SK-N-SH (cell line): ENCODE results near the gene EEFSEC. TPM values are rescaled to one million over a fixed set of nuclear protein-coding genes. Genes with fewer than 3 reads are reported as not detected.

ENCODE experiments used
- CTCF ChIA-PET: fragments of 300-600, 350-600 bp; formaldehyde crosslinking; extraction: SDS; loops from one replicate; lab custom pipeline; 2021; lab: Yijun Ruan, JAX
- POLR2A ChIA-PET: fragments of 350-600 bp; sonication (Branson Sonifier 250); formaldehyde crosslinking; extraction: SDS; loops from one replicate; lab custom pipeline; 2020; ENCODE audit warnings: antibody characterized with exemption, inconsistent platforms; lab: Yijun Ruan, JAX
- DNase-seq: peaks from one replicate; pipeline ENCODE4 v3.0.0; 2012
- H2AFZ ChIP-seq: fragments of 200-600 bp; sonication (generic); 2 replicates; pipeline ENCODE4 v1.8.1; 2016; ENCODE audit warnings: antibody characterized with exemption, mild to moderate bottlenecking, low read depth
- H3F3A ChIP-seq: fragments of 200-600 bp; sonication (generic); replicated peaks from 2 replicates; pipeline ENCODE3; 2016; ENCODE audit warnings: antibody characterized with exemption, mild to moderate bottlenecking; ENCODE audit not compliant: insufficient read depth
- H3K27ac ChIP-seq, 2 experiments: fragments of 200-500 bp in 1 of 2; fragments of 200-600 bp in 1 of 2; sonication (Bioruptor generic) in 1 of 2; sonication (generic), shearing (Covaris generic) in 1 of 2; 2 replicates each; pipeline versions ENCODE4 v1.5.1 to v1.6.1; 2014 to 2016; ENCODE audit warnings: low read depth in 2 of 2, inconsistent platforms in 1 of 2, low read length in 1 of 2, mild to moderate bottlenecking in 1 of 2, mixed read lengths in 1 of 2
- H3K27me3 ChIP-seq: fragments of 200-600 bp; sonication (generic), shearing (Covaris generic); 2 replicates; pipeline ENCODE4 v1.6.1; 2016; ENCODE audit warnings: mixed run types; ENCODE audit not compliant: insufficient read depth
- H3K36me3 ChIP-seq, 2 experiments: fragments of 200-500 bp in 1 of 2; fragments of 200-600 bp in 1 of 2; sonication (Bioruptor generic) in 1 of 2; sonication (generic) in 1 of 2; replicated peaks in 1 of 2; 2 replicates each; pipeline versions ENCODE3 to v1.5.1; 2014 to 2016; ENCODE audit warnings: low read length in 1 of 2, mild to moderate bottlenecking in 1 of 2; ENCODE audit not compliant: insufficient read depth in 2 of 2, control insufficient read depth in 1 of 2
- H3K4me1 ChIP-seq, 2 experiments: fragments of 200-500 bp in 1 of 2; fragments of 200-600 bp in 1 of 2; sonication (Bioruptor generic) in 1 of 2; sonication (generic), shearing (Covaris generic) in 1 of 2; 2 replicates each; pipeline versions ENCODE4 v1.5.1 to v1.6.1; 2014 to 2016; ENCODE audit warnings: low read depth in 1 of 2, low read length in 1 of 2, mixed run types in 1 of 2; ENCODE audit not compliant: insufficient read depth in 2 of 2, control insufficient read depth in 1 of 2
- H3K4me2 ChIP-seq: fragments of 200-600 bp; sonication (generic), shearing (Covaris generic); 2 replicates; pipeline ENCODE4 v1.6.1; 2017; ENCODE audit warnings: mixed run types
- H3K4me3 ChIP-seq, 2 experiments: fragments of 200-500 bp in 1 of 2; fragments of 200-600 bp in 1 of 2; sonication (Bioruptor generic) in 1 of 2; sonication (generic), shearing (Covaris generic) in 1 of 2; 2 replicates each; pipeline versions ENCODE4 v1.5.1 to v1.8.1; 2014 to 2016; ENCODE audit warnings: low read depth in 2 of 2, inconsistent platforms in 1 of 2, low read length in 1 of 2, mild to moderate bottlenecking in 1 of 2, mixed read lengths in 1 of 2, moderate library complexity in 1 of 2
- H3K79me2 ChIP-seq: fragments of 200-600 bp; sonication (generic); 2 replicates; pipeline ENCODE4 v1.8.1; 2017; ENCODE audit warnings: mild to moderate bottlenecking; ENCODE audit not compliant: insufficient read depth
- H3K9ac ChIP-seq: fragments of 200-600 bp; sonication (generic); 2 replicates; pipeline ENCODE4 v1.6.1; 2017; ENCODE audit warnings: mixed run types
- H3K9me2 ChIP-seq: fragments of 200-600 bp; sonication (generic); 2 replicates; pipeline ENCODE4 v1.6.1; 2017; ENCODE audit warnings: mixed run types
- H3K9me3 ChIP-seq: fragments of 200-600 bp; sonication (generic); 2 replicates; pipeline ENCODE4 v1.6.1; 2017; ENCODE audit warnings: mixed run types, mild to moderate bottlenecking, moderate library complexity
- H4K20me1 ChIP-seq: fragments of 200-600 bp; sonication (generic); 2 replicates; pipeline ENCODE4 v1.6.1; 2017; ENCODE audit warnings: mild to moderate bottlenecking, mixed run types; ENCODE audit not compliant: insufficient read depth
- ELF1 ChIP-seq: IDR thresholded peaks from 2 replicates; pipeline ENCODE4 v1.4.0; 2012
- EP300 ChIP-seq, 2 experiments: IDR thresholded peaks; 2 replicates each; pipeline versions ENCODE4 v1.4.0 to v1.6.1; 2012; ENCODE audit warnings: borderline replicate concordance in 1 of 2, low read depth in 1 of 2, low read length in 1 of 2
- EZH2phosphoT487 ChIP-seq: fragments of 200-600 bp; sonication (generic); IDR thresholded peaks from 2 replicates; pipeline ENCODE4 v1.6.1; 2017; ENCODE audit warnings: low read depth, mixed run types, mild to moderate bottlenecking, antibody characterized with exemption, moderate library complexity, borderline replicate concordance
- MXI1 ChIP-seq: IDR thresholded peaks from 2 replicates; pipeline ENCODE4 v1.6.1; 2012; ENCODE audit warnings: mild to moderate bottlenecking, low read depth, low read length, improper control_type of control experiment
- SMC3 ChIP-seq: IDR thresholded peaks from 2 replicates; pipeline ENCODE4 v1.6.1; 2012; ENCODE audit warnings: low read depth, low read length, improper control_type of control experiment
- TCF12 ChIP-seq: IDR thresholded peaks from 2 replicates; pipeline ENCODE4 v1.4.0; 2012
- TEAD4 ChIP-seq: IDR thresholded peaks from 2 replicates; pipeline ENCODE4 v1.4.0; 2012; ENCODE audit warnings: mild to moderate bottlenecking, borderline replicate concordance; ENCODE audit not compliant: insufficient read depth
- USF2 ChIP-seq: fragments of 150-350 bp; IDR thresholded peaks from 2 replicates; pipeline ENCODE4 v1.6.1; 2017; ENCODE audit warnings: antibody characterized with exemption, low read length, low read depth, borderline replicate concordance
- WGBS: methylation state at CpG from one replicate; pipeline ENCODE4 v1.1.6; 2017; ENCODE audit warnings: low lambda C conversion rate; 5-methylcytosine and 5-hydroxymethylcytosine counted together
- polyA plus RNA-seq, 3 experiments: library from polyadenylated mRNA; depleted of rRNA; stranded (reverse); fragments of >200 nt; gene quantifications; 2 replicates each; pipeline ENCODE4 v1.2.3, GENCODE V29; 2012
- TF ChIP-seq, protein P1 (sequence below): fragments of 150-350 bp; IDR thresholded peaks from 2 replicates; pipeline ENCODE4 v1.6.1; 2016; ENCODE audit warnings: mild to moderate bottlenecking, low read depth, low read length
- TF ChIP-seq, protein P2 (sequence below): fragments of 200-600 bp; sonication (generic); IDR thresholded peaks from 2 replicates; pipeline ENCODE4 v1.6.1; 2017; ENCODE audit warnings: antibody characterized with exemption, mild to moderate bottlenecking, moderate library complexity

Gene EEFSEC
- polyA plus RNA-seq, 1 of the 3 experiments (the other 2 are of a cell fraction) = 12.4 TPM

DNA sequence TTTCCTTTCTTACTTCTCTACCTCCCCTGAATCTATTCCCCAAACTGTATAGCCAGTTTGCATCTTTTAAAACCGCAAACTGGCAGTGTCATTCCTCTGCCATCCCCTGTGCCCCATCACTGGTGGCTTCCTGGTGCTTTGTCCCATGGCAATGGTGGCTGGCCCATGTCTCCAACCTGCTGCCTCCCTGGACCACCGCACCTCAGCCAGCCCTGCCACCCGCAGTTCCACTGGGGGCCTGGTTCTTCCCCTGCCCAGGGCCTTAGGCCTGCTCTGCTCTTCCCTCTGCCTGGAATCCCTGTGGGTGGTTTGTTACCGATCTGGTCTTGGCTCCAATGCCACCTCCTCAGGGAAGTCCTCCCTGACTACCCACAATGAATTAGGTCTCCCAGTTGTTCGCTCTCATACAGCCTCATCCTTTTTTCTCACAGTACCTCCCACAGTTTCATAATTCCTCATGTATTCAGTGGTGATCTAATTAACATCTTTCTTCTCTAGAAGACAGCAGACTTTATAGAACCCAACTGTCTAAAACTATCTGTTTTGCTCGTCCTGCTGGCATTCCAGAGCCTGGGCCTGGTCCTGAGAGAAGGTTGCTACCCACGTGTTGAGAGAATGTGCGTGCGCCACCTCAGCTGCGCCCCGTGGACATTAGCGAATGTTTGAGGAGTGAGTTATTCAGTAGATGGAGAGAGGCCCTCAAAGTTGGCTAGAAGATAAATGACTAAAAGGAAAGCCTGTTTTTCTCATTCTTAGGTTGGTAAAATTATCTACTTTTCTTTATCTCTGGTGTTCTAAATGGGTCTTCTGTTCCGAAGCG lies 183.3 kb downstream of the EEFSEC start:
- TF ChIP-seq ELF1 (no peak), MXI1 (no peak), TCF12 (no peak), TEAD4 (no peak), EP300 (IDR thresholded peaks at IDR 0.05; ENCODE audit: borderline replicate concordance in 1 of 2, low read depth in 1 of 2, low read length in 1 of 2) (no peak), USF2 (no peak)
- TF ChIP-seq, protein P1, sequence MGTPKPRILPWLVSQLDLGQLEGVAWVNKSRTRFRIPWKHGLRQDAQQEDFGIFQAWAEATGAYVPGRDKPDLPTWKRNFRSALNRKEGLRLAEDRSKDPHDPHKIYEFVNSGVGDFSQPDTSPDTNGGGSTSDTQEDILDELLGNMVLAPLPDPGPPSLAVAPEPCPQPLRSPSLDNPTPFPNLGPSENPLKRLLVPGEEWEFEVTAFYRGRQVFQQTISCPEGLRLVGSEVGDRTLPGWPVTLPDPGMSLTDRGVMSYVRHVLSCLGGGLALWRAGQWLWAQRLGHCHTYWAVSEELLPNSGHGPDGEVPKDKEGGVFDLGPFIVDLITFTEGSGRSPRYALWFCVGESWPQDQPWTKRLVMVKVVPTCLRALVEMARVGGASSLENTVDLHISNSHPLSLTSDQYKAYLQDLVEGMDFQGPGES = no peak
- 92% methylated on average over 14 of the region's 14 CpGs for WGBS
- Histone ChIP-seq H3K9me3 (no peaks in the 10 kb centered on the region), H2AFZ (no peak overlapping the region), H3K27me3 (no peaks in the 10 kb centered on the region), H3K9me2 (no peaks in the 10 kb centered on the region), H3K4me1 (peaks cover 0 to 48% of the 10 kb centered on the region in 2 experiments; a peak in 1 of 4 replicates), H4K20me1 (no peaks in the 10 kb centered on the region), H3K4me3 (no peak overlapping the region), H3F3A (no peaks in the 10 kb centered on the region), H3K9ac (no peak overlapping the region), H3K36me3 (peaks cover 0 to 3% of the 10 kb centered on the region in 2 experiments), H3K79me2 (no peaks in the 10 kb centered on the region), H3K27ac (peak overlapping the region in 1 of 2 experiments; percentile 30; a peak in 1 of 4 replicates), H3K4me2 (no peak overlapping the region)
- DNase-seq = no peak
- ChIA-PET POLR2A (no interaction called here), CTCF (interaction anchor here (1.3 kb wide), 1 partner anchor 30 kb away, joined by 3 read pairs; no protein-coding TSS in a partner anchor)

GRCh38 chr3:128337305-128337704 lies 184.0 kb downstream of the EEFSEC start:
- ChIA-PET POLR2A (no interaction called here), CTCF (interaction anchor here (0.6 to 0.7 kb wide), 2 partner anchors 8 to 15 kb away, joined by 3 read pairs; no protein-coding TSS in a partner anchor)
- TF ChIP-seq SMC3 = no peak
- TF ChIP-seq, protein P2, sequence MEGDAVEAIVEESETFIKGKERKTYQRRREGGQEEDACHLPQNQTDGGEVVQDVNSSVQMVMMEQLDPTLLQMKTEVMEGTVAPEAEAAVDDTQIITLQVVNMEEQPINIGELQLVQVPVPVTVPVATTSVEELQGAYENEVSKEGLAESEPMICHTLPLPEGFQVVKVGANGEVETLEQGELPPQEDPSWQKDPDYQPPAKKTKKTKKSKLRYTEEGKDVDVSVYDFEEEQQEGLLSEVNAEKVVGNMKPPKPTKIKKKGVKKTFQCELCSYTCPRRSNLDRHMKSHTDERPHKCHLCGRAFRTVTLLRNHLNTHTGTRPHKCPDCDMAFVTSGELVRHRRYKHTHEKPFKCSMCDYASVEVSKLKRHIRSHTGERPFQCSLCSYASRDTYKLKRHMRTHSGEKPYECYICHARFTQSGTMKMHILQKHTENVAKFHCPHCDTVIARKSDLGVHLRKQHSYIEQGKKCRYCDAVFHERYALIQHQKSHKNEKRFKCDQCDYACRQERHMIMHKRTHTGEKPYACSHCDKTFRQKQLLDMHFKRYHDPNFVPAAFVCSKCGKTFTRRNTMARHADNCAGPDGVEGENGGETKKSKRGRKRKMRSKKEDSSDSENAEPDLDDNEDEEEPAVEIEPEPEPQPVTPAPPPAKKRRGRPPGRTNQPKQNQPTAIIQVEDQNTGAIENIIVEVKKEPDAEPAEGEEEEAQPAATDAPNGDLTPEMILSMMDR = no peak
- no peak for TF ChIP-seq EZH2phosphoT487
- Histone ChIP-seq H3K27me3 (no peaks in the 10 kb centered on the region), H3K4me1 (peaks cover 0 to 47% of the 10 kb centered on the region in 2 experiments; a peak in 1 of 4 replicates), H3K79me2 (no peaks in the 10 kb centered on the region), H3K9ac (no peak overlapping the region), H3K4me2 (no peak overlapping the region), H3K27ac (no peak overlapping the region), H3F3A (no peaks in the 10 kb centered on the region), H3K36me3 (peaks cover 0 to 3% of the 10 kb centered on the region in 2 experiments), H4K20me1 (no peaks in the 10 kb centered on the region), H3K4me3 (no peak overlapping the region), H3K9me3 (no peaks in the 10 kb centered on the region), H3K9me2 (no peaks in the 10 kb centered on the region), H2AFZ (no peak overlapping the region)
- WGBS = 94% methylated on average over 10 of the region's 10 CpGs
- no peak for DNase-seq
